OCI-LY3 (cell line): ENCODE data around the gene EXTL2.

Experiments
- H2AFZ ChIP-seq: fragments of 200-600, 300-600 bp; shearing (Covaris generic); 2 replicates; pipeline ENCODE4 v1.6.0; 2014; ENCODE audit warnings: antibody characterized with exemption, low read depth, low read length
- H3K27ac ChIP-seq: fragments of 200-600, 300-600 bp; sonication (generic); 2 replicates; pipeline ENCODE4 v1.5.1; 2014; ENCODE audit warnings: mild to moderate bottlenecking, low read length, moderate library complexity, mixed read lengths
- H3K27me3 ChIP-seq: fragments of 200-600, 300-600 bp; sonication (generic); 2 replicates; pipeline ENCODE4 v1.6.1; 2014; ENCODE audit warnings: low read depth, low read length, mixed read lengths
- H3K36me3 ChIP-seq: fragments of 200-600, 300-600 bp; sonication (generic); replicated peaks from 2 replicates; pipeline ENCODE3; 2014; ENCODE audit warnings: low read depth, low read length, mixed read lengths
- H3K4me1 ChIP-seq: fragments of 300-600, 200-600 bp; sonication (generic); 2 replicates; pipeline ENCODE4 v1.6.1; 2014; ENCODE audit warnings: low read length, mixed read lengths
- H3K4me2 ChIP-seq: fragments of 200-600, 300-600 bp; sonication (generic); 2 replicates; pipeline ENCODE4 v1.6.1; 2014; ENCODE audit warnings: low read length, mixed read lengths
- H3K4me3 ChIP-seq: fragments of 300-600, 200-600 bp; sonication (generic); 2 replicates; pipeline ENCODE4 v1.5.1; 2014; ENCODE audit warnings: antibody characterized with exemption, mild to moderate bottlenecking, low read length, moderate library complexity
- H3K79me2 ChIP-seq: fragments of 300-600, 200-600 bp; shearing (Covaris generic); 2 replicates; pipeline ENCODE4 v1.6.1; 2014; ENCODE audit warnings: mild to moderate bottlenecking, low read length, mixed read lengths
- H3K9ac ChIP-seq: fragments of 300-600, 200-600 bp; shearing (Covaris generic); 2 replicates; pipeline ENCODE4 v1.6.0; 2014; ENCODE audit warnings: mild to moderate bottlenecking, low read length, moderate library complexity
- H3K9me3 ChIP-seq: fragments of 200-600, 300-600 bp; shearing (Covaris generic); 2 replicates; pipeline ENCODE4 v1.6.1; 2014; ENCODE audit warnings: low read length, mixed read lengths; ENCODE audit not compliant: insufficient read depth
- H4K20me1 ChIP-seq: fragments of 200-600, 300-600 bp; sonication (generic); 2 replicates; pipeline ENCODE4 v1.6.1; 2016; ENCODE audit warnings: low read length, mixed read lengths; ENCODE audit not compliant: insufficient read depth
- EZH2phosphoT487 ChIP-seq: fragments of 200-600 bp; shearing (Covaris generic); IDR thresholded peaks from 2 replicates; pipeline ENCODE4 v1.6.1; 2018; ENCODE audit warnings: antibody characterized with exemption, mixed run types, low read depth
- TF ChIP-seq, protein P1 (sequence below): fragments of 200-600, 300-600 bp; sonication (generic); IDR thresholded peaks from 2 replicates; pipeline ENCODE4 v1.5.1; 2014; ENCODE audit warnings: antibody characterized with exemption, low read length, low read depth

Gene EXTL2, protein sequence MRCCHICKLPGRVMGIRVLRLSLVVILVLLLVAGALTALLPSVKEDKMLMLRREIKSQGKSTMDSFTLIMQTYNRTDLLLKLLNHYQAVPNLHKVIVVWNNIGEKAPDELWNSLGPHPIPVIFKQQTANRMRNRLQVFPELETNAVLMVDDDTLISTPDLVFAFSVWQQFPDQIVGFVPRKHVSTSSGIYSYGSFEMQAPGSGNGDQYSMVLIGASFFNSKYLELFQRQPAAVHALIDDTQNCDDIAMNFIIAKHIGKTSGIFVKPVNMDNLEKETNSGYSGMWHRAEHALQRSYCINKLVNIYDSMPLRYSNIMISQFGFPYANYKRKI

DNA sequence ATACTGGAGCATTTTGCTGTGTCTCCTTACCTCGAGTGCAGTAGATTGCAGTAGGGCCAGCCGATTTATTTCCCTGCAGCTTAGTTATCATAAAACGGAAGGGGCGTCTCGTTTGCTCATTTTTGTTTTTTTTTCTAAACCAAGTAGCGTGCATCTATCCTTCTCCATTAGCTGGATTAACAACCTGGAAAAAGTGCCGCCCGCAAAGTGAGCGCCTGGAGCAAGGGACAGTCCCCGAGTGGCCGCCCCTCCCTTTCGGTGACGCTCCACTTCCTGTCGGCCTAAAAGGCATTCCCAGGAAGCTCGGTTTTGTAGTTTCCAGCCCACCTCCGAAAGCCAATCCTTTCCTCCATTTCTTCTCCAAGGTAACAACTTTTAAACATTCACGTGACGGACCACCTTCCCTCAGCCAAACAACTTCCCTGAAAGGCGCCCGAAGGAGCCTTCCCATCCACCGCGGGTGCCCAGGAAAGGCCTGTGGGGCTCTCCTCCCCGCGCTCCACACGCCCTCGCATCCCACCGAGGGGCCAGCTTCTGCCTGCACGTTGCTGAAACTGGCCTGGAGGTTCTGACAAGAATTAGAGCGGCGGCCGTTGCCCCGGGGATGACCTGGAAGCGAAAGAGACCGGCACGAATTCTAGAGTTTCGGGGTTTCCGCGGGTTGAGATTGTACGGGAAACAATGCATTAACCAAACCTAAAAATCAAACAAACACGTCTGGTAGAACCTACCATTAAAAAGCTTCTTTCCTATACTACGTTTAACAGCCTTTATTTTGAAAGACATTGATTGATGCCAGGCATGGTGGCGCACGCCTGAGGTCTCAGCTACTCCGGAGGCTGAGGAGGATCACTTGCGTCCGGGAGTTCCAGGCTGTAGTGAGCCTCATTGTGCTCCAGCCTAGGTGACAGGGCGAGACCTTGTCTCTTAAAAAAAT, at the start of gene EXTL2:
TSS of gene EXTL2 (minus strand) at position 240 of the 937 bp plus-strand sequence. CDS start 6,085 bp downstream, outside the sequence.
- no peaks in the 10 kb centered on the region for H4K20me1 ChIP-seq
- no peaks in the 10 kb centered on the region for H3K9me3 ChIP-seq
- H3K9ac ChIP-seq, result peak within 1 kb of the TSS; percentile 96
- peak within 1 kb of the TSS; percentile 76 for H3K4me2 ChIP-seq
- peak within 1 kb of the TSS; percentile 84 for H3K27ac ChIP-seq
- H3K4me3 ChIP-seq, result peak within 1 kb of the TSS; percentile 99
- peaks cover 3% of the 10 kb centered on the region for H3K36me3 ChIP-seq
- H2AFZ ChIP-seq, result peak within 1 kb of the TSS; percentile 97
- no peaks in the 10 kb centered on the region for H3K27me3 ChIP-seq
- peaks cover 17% of the 10 kb centered on the region for H3K79me2 ChIP-seq
- TF ChIP-seq EZH2phosphoT487, result no peak
- TF ChIP-seq, protein P1, sequence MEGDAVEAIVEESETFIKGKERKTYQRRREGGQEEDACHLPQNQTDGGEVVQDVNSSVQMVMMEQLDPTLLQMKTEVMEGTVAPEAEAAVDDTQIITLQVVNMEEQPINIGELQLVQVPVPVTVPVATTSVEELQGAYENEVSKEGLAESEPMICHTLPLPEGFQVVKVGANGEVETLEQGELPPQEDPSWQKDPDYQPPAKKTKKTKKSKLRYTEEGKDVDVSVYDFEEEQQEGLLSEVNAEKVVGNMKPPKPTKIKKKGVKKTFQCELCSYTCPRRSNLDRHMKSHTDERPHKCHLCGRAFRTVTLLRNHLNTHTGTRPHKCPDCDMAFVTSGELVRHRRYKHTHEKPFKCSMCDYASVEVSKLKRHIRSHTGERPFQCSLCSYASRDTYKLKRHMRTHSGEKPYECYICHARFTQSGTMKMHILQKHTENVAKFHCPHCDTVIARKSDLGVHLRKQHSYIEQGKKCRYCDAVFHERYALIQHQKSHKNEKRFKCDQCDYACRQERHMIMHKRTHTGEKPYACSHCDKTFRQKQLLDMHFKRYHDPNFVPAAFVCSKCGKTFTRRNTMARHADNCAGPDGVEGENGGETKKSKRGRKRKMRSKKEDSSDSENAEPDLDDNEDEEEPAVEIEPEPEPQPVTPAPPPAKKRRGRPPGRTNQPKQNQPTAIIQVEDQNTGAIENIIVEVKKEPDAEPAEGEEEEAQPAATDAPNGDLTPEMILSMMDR, result no peak
- peaks cover 17% of the 10 kb centered on the region for H3K4me1 ChIP-seq

DNA sequence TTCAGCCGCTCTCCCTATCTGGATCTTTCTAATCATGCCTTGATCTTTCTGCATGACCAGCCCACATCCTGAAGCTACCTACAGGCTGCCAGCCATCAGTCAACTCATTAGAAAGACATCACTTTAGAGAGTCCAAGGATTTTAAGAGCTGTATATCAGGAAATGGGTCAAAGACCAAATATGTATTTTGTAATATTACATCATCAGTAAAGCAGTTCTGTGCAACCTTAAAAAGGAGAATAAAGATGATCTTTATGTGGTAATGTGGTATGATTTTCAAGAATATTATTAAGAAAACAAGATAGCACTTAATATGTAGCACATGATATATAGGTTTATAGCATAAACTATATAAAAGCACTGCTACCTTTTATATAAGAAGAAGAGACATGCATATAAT, 48.9 kb upstream of the EXTL2 start:
- peaks cover 4% of the 10 kb centered on the region for H3K36me3 ChIP-seq
- no peak for TF ChIP-seq EZH2phosphoT487
- TF ChIP-seq, protein P1, result no peak

DNA sequence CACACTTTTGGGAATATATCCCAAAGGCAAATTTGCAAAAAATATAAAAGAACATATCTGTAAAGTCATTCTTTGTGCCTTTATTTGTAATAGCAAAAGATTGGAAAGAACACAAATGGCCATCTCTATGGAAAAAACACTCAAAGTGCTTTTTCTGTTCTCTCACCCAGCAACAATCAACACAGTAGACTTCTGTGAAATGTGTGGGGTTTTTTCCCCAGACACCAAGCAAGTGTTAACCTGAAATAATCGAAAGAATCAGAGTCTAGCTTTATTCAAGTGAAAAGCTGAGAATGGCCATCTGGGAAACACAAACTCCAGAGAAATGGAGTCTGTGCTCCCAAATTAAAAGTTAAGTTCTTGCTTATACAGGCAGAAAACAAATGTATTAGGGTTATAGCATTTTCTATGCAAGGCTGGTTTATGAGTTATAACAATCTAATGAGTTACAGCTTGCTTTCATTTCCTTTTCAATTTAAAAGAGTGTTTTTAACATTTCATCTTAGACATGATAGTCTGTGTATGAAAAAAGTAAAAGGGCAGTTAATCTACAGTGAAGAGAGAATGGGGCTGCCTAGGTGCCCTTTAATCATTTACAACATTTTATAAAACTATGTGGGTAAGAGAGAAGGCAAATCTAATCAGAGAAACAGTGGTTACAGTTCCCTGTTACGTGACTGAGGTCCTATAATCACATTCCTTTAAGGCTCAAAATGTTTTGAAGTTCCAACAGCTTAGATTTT, 47.8 kb upstream of the EXTL2 start:
- Histone ChIP-seq H3K4me3 (no peak overlapping the region), H3K79me2 (no peaks in the 10 kb centered on the region), H3K36me3 (peaks cover 7% of the 10 kb centered on the region), H3K9me3 (no peaks in the 10 kb centered on the region), H3K9ac (no peak overlapping the region), H3K27ac (no peak overlapping the region), H4K20me1 (no peaks in the 10 kb centered on the region), H3K27me3 (no peaks in the 10 kb centered on the region), H2AFZ (no peak overlapping the region), H3K4me1 (peaks cover 12% of the 10 kb centered on the region), H3K4me2 (no peak overlapping the region)
- TF ChIP-seq, protein P1, result no peak
- TF ChIP-seq EZH2phosphoT487, result no peak

More for the DNA sequence above, 48.9 kb upstream of the EXTL2 start:
- no peaks in the 10 kb centered on the region for H3K9me3 ChIP-seq
- peaks cover 12% of the 10 kb centered on the region for H3K4me1 ChIP-seq
- no peak overlapping the region for H3K4me3 ChIP-seq
- H4K20me1 ChIP-seq, result no peaks in the 10 kb centered on the region
- no peaks in the 10 kb centered on the region for H3K79me2 ChIP-seq
- no peak overlapping the region for H3K27ac ChIP-seq
- H3K4me2 ChIP-seq, result no peak overlapping the region
- no peak overlapping the region for H3K9ac ChIP-seq
- H3K27me3 ChIP-seq, result no peaks in the 10 kb centered on the region
- H2AFZ ChIP-seq, result no peak overlapping the region
